Measurements from ENCODE around the gene LRPAP1.
"Not testable (repeated sequence)": the region's sequence is repeated elsewhere in the genome, so short reads cannot be mapped to it uniquely, and the experiment has no call there.

Gene LRPAP1

GRCh38 chr4:3471098-3471760, 61.0 kb downstream of the LRPAP1 start:
- no peak for DNase-seq

GRCh38 chr4:3470244-3471097, 61.8 kb downstream of the LRPAP1 start:
- DNase-seq, result no peak

- DNase-seq, result no peak
Measured at GRCh38 chr4:3469386-3470243, 62.6 kb downstream of the LRPAP1 start.

- no peak for DNase-seq
Measured at GRCh38 chr4:3468804-3469203, 63.4 kb downstream of the LRPAP1 start.

GRCh38 chr4:3468154-3468553, 64.1 kb downstream of the LRPAP1 start:
- no peak for DNase-seq

- DNase-seq, result no peak
Measured at GRCh38 chr4:3467601-3468031, 64.6 kb downstream of the LRPAP1 start.

- no peak for DNase-seq
Measured at GRCh38 chr4:3466691-3467600, 65.3 kb downstream of the LRPAP1 start.

GRCh38 chr4:3465698-3466671, 66.2 kb downstream of the LRPAP1 start:
- DNase-seq, result no peak

- DNase-seq, result no peak
Measured at GRCh38 chr4:3464911-3465697, 67.1 kb downstream of the LRPAP1 start.

- DNase-seq, result no peak
Measured at GRCh38 chr4:3464349-3464905, 67.8 kb downstream of the LRPAP1 start.

GRCh38 chr4:3463556-3464348, 68.5 kb downstream of the LRPAP1 start:
- DNase-seq, result no peak

- no peak for DNase-seq
Measured at GRCh38 chr4:3462790-3463415, 69.3 kb downstream of the LRPAP1 start, which contains the start of gene DOK7. Gene DOK7 (plus strand): TSS chr4:3463306. CDS start chr4:3463376, 70 bp downstream.

GRCh38 chr4:3462321-3462789, 69.9 kb downstream of the LRPAP1 start:
- DNase-seq, result no peak

- no peak for DNase-seq
Measured at GRCh38 chr4:3461515-3462291, 70.5 kb downstream of the LRPAP1 start.

GRCh38 chr4:3460926-3461325, 71.3 kb downstream of the LRPAP1 start:
- no peak for DNase-seq

- DNase-seq, result not testable (repeated sequence)
Measured at GRCh38 chr4:3459156-3459555, 73.1 kb downstream of the LRPAP1 start.

- DNase-seq, result no peak
Measured at GRCh38 chr4:3458371-3458770, 73.9 kb downstream of the LRPAP1 start.
